Muscle of arm (tissue), 12 donors: ENCODE results near the gene LHX3. TPM values are rescaled to one million over a fixed set of nuclear protein-coding genes. Genes with fewer than 3 reads are reported as not detected.

Experiments used
- DNase-seq: peaks from one replicate; pipeline ENCODE4 v3.0.0-alpha.2; 2013
- polyA plus RNA-seq, 12 donors: library from polyadenylated mRNA; unstranded; fragments of 120-200 nt; gene quantifications; one replicate each; pipeline ENCODE4 v1.2.1, GENCODE V29; 2013; ENCODE audit not compliant: insufficient read length in 12 of 12

Gene LHX3
- polyA plus RNA-seq, 12 donors = 0.08 to 0.28 TPM; not detected in 10

DNA sequence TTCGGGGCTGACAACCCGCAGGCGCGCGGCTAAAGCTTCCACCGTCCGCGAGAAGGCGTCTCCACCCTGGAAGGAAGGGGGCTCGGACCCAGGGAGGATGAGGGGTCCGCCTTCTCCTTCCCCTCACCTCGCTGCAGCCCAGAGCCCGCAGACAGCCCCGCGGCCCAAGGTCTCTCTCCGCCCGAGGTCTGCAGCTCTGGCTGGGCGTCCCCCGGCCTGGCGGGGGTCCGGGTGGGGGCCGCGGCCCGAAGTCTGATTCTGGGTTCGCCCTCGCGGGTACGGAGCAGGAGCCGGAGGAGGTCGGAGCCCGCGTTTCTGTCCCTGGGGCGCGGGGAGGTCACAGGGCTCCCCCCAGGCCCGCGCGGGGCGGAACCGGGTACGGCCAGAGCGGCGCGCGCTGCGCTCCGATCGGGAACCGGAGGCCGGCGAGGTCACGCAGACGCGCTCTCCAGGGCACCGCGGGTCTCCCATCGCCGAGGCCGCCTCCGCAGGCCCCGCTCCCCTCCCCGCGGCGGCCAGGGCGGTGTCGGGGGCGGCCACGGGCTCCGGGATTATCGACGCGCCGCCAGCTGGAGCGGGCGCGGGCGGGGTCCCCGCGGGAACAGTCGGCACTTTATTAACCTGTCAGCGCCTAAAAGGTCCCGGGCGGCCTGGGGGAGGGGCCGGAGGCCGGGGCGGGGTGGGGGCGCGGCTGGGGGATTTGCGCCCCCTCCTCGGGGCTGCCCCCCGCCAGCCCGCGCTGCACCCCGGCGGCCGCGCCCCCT lies 11.6 kb downstream of the LHX3 start:
- no peak for DNase-seq

DNA sequence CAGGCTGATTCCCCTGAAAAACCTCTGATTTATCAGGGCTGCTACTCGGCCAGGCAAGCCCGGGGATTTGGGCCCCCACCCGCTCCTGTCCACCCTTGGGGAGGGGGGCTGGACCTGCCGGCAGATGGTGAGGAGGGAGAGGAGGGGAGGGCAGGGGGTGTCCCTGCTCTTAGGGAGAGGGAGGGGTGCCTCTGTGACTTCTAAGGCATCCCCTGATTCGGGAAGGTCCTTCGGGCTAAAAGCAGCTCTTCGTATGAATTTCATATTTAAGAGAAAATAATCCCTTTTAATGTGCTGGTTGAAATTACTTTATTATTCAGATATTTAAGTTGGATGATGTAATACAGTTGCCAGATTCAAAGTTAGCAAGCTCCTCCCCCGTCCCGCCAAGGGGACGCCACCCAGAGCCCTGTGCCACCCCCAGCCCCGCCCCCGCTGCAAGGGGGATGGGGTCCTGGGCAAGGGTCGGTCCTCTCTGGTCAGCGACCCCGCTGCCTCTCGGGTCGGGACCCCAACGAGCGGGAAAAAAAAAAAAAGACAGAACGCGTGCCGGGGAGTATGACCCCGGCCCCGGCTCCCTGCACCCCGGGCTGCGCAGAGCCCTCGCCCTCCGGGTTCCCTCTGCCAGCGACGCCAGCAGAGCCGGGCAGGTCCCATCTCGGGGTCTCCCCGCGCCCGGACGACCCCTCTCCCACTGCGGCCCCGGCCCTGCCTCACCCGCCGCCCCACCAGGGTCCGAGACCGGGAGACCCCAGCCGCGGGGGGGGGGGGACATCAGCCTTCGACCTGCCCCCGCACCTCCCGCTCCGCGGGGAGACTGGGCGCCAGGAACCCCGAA lies 12.4 kb downstream of the LHX3 start:
- no peak for DNase-seq

DNA sequence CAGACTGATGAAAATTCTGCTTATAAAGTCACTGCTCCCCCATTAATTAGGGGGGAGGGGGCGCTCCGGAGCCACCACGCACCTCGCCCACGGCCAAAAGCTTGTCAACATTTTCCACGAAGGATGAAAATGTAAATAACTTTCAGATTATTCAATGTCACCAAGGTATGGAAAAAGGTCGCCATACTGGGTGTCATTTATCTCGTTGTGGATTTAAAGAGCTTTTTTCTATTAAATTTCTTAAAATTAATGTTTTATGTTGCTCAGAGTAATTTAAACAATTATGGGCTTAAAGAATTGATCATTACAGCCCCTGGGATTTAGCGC lies 13.0 kb downstream of the LHX3 start:
- DNase-seq = no peak

DNA sequence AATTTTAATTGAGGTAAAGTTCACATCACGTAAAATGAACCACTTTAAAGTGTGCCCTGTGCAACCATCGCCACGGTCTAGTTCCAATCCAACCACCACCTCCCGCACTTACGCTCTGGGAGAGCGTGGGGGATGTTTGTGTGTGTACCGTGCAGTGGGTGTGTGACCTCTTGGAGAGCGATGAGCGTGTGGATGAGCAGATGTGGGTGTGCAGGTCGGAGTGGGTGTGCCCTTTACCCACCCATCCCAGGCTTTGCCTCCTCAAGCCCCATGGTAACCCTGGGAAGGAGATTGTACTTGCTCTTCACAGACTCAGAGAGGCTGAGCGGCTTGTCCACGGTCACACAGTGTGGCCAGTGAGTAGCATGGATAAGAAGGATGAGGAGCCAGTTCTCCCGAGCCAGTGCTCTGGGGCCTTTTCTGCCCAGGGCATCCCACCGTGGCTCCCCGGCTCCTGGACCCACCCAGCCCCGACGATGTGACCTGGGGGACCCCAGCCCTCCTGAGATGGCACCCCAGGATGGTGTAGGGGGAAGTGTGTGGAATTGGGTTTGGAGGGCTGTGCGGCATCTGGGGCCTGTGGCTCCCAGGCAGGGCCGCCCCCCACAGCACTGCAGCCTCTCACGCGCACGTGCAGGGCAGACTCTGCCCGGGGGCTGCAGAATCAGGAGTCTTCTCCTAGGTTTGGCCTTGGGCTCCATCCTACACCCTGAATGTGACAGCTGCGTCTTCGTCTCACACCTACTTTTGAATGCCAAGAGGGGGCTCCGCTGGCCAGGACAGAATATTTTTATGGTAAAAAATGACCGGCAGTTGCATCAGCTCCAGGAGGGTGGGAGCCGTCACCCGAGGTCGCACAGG lies 13.6 kb downstream of the LHX3 start:
- no peak for DNase-seq

DNA sequence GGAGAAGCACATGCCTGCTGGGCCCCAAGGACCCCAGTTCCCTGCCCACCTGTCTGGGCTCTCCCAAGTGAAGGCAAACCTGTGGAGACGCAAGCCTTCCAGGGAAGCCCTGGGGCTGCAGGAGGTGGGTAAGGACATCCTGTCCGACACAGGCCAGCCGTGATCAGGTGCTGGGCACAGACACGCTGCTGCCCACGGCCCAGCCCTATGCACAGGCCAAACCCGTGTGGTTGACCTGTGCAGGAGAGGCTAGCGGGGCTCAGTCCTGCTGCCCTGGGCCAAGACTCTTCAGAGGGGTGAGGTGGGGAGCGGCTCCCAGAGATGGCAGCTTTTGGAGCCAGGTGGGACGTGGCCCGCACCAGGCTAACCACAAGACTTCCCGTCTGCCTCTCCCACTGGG lies 14.3 kb downstream of the LHX3 start:
- DNase-seq = no peak

DNA sequence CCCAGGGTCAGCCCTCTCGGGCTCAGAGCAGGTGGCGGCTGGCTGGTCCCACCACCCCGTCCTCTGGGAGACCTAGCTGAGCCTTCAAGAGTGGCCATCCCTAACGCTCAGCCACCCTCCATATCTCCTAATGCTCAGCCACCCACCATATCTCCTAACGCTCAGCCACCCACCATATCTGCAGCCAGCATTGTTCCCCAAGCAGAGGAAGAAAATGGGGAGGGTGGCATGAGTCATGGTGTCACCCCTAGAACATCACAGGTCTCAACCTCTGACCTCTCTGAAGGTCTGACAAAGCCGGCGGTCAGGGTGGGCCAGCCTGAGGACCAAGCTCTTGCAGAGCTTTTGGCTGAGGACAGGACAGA lies 14.7 kb downstream of the LHX3 start:
- DNase-seq = no peak

DNA sequence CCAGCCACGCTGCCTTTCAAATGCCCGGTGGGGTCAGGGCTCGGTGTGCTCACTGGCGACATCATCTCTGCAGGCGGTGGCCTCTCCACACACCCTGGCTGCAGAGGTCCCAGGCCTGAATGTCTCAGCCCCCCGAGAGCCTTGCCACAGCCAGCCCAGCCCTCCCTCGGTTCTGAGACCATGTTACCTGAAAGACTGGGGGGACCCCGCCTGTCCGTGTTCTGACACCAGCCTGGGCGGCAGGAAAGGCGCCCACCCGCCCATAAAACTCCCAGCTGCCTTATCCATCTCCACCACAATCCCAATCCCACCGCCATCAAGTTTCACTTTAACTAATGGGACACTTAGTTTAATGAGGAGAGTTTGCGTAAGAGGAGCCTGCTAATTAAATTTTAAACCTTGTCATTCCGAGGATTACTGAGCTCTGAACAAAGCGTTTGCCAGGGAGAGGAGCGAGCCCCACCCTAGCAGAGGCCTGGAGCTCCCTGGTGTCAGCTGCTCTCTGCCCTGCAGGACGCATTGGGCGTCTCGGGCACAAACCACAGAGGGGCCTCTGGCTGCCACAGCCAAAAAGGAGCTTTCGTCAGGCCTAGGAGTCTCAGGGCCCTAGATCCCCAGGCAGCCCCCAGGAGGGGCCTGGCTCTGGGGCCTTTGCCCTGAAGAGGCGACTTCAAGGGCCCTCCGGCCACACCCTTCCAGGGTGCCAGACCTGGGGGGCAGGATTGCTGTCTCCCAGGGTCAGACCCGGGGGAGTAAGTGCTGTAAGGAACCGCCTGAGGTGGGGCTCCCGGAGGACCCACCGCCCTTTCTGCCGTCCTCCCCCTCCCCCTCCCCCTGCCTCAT lies 15.3 kb downstream of the LHX3 start:
- no peak for DNase-seq

DNA sequence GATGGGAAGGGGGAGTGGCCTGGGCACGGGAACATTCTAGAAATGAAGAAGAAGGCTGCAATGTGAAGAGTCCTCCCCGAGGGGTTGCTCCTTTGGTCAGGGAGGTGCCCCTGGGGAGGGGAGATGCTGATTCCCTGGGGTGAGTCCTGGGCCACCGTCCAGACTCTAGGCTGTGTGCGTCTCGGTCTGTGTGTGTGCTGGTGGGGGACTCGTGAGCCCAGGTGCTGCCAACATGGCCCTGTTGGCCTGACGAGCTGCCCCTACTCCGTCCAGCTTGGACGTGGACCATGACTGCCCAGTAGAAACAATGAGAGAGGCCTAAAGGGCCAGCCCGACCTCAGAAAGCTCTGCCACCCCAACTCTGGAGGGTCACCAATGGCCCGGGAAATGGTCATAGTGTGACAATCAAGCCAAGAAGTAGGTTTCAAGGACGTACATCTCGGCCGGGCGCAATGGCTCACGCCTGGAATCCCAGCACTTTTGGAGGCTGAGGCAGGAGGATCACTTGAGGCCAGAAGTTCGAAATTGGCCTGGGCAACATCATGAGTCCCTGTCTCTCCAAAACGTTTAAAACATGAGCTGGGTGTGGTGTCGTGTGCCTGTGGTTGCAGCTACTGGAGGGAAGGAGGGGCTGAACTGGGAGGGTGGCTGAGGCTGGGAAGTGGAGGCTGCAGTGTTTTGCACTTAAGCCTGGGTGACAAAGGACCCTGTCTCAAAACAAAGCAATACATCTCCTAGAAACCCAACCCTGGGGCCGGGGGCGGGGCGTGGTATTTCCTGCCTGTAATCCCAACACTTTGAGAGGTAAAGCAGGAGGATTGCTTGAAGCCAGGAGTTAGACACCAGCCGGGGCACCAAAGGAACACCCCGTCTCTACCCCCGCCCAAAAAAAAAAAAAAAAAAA lies 17.0 kb downstream of the LHX3 start:
- DNase-seq = no peak

DNA sequence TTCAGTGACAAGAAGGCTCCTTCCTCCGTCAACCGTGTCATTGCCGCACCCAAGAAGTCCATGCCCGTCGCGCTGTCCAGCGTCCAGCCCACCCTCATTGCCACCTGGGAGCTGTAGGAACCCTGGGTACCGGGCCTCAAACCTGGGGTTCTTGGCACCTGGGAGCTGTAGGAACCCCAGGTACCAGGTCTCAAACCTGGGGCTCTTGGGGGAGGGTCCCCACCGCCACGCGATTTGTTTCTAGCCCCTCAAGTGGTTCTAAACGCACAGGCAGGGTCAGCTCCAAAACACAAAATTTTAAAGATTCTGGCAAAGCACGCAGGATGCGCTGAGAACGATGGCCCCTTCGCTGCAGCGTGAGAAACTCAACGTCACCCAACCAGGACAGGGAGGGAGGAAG lies 17.7 kb downstream of the LHX3 start:
- DNase-seq = no peak

DNA sequence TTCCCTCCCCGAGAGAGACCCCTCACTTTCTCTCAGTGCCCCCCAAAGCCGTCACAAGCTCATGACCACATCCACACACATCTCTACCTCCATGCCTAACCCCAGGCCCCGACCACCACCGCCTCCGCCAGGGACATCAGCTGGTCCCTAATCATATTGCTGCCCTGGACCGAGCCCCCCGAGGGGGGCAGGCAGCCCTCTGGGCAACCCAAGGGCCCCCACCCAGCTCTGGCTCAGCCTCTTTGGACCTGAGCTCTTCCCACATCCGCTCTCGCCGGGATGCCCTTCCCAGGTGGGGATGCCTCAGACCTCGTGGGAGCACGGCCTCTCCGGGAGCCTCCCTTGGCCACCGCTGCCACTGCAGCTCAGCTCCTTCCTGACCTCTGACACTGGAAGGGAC lies 18.5 kb downstream of the LHX3 start:
- DNase-seq = no peak

DNA sequence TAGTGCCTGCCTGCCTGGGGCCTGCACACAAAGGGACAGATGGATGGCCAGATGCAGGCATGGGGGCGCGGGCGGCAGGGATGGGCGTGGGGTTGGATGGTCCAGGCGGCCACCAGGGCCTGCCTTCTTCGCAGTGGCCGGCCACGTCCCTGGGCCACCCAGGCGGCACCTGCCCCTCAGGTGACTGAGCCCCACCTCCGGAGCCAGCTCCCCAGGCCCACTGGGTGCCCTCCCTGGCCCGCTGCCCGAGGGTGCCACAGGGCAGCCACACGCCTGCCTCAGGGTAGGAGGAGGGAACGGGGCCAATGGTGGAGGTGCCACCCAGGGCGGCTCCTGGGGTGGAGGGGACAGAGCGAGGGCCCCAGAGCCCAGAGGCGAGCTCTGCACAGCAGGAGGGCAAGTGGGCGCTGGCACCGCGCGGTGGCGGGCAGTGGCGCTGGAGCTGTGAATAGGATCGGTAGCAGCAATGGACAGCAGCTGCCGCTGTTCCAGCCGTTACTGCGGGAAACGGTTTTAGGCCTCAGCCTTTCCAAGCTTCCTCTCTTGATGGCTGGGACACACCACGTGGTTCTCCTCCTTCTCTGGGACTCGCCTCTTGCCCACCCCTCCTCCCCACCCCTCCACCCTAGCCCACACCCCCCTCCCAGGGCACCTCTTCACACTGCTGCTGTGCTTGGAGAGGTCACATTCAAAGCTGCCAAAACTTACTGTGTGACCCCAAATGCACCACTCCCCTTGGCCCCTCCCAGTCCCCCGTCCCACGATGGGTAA lies 19.1 kb downstream of the LHX3 start:
- no peak for DNase-seq

DNA sequence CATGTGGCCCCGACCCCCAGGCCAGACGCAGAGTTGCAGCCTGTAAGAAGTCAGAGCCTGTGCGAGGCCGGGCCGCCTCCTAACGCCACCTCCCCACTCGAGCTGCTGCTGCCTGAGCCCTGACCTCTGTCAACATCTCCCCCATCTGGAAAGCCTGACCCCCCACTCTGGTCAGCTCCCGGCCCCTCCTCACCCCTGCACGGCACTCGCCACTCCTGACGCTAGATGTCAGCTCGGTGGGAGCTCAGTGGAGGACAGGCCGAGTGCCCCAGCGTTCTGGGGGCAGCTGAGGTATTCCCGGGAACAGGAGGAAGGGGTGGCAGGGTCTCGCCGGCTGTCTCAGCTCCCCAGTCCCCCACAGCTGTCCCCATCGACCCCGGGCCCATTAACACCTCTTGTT lies 19.9 kb downstream of the LHX3 start:
- no peak for DNase-seq

DNA sequence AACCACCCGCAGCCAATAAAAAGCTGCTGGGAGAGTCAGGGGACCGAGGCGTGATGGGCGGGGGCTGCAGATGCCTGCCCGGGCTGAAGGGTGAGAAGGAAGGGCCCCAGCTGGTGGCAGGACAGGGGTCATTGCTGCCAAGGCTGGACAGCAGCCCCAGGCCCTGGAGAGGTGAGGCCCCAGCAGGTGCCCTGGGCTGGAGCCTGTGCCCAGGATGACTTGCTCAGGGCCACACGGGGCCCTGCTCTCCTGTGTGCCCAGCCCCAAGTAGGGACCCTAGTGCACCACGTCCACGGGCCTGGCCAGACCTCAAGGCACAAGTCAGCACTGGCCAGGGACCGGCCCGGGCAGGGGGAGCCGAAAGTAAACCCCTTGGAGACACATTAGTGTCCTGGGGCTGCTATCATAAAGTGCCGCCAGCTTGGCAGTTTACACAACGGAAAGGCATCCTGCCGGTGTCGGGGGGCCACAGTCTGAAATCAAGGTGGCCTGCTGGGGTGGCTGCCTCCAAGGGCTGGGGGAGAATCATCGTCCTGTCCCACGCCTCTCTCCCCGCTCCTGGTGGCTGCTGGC lies 22.0 kb downstream of the LHX3 start:
- DNase-seq = no peak

DNA sequence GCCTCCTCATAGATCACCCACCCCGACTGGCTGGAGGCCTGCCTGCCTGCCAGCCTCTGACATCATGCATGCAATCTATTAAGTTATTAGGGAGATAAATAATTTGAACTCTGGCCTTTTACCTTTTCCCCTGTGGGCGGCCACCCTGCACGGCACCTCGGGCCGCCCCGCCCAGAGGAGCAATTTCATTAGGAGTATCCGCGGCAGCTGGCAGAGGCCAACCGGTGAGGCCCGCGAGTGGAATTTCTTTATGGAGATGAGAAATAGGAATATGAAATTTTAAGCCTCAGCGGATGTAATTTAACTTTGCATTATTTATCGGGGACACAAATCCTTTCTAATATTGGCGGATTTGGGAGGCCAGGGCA lies 22.5 kb downstream of the LHX3 start:
- DNase-seq = no peak

DNA sequence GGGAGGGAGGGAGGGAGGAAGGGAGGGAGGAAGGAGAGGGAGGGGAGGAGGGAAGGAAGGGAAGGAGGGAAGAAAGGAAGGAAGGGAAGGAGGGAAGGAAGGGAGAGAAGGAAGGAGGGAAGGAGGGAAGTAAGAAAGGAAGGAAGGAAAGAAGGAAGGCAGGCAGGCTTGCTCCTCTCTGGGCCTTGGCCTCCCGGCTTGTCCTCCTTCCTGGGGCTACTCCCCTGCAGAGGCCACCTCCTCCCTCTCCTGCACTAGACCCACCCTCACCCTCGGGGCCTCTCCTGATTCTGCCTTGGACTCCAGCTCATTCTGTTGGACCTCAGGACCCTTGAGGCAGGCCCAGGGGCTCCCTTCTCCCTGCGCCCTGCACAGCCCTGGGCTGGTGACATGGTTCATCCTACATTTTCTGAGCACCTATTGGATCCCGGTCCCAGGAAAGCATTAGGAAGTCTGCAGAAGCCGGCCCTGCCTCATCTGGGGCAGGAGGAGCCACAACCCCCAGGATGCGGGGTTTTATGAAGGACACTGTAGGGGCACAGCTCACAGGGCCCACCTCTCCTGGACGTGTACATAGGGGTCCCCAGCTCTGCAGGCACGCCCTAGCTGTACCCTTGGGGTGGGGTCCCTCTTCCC lies 23.0 kb downstream of the LHX3 start:
- DNase-seq = no peak

DNA sequence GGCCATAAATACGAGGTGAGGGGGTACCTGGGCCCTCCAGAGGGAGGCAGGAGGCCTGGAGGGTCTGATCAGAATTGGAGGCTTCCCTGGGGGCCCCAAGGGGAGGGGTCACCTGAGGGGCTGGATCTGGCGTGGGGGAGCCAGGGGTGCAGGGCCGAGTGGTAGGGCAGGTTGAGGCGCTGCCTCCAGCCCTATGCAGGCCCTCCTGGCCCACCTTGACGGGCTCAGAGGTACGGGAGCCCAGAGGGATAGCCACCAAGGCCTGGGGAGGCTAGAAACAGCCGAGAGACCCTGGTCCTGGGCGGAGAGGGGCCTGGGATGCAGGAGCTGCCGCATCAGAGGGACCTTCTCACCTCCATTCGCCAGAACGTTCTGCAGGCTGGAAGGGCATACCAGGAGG lies 24.3 kb downstream of the LHX3 start:
- DNase-seq = no peak

DNA sequence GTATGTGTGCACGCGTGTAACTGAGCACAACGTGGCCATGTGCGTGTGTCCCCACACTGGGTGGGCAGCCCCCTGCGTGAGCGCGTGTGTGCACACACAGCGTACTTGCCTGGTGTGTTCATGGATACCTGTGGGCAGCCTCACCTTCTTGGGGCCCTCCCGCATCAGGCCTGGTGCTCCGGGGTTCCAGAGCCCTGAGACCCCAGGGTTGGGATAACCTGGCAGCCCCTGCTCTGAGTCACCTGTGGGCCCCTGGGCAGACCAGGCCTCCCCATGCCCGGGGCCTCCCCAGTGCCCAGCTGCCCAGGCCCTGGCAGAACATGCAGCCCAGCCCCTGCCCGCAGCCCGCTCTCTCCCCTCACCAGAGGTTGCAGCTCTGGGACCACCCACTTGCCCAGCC lies 25.2 kb downstream of the LHX3 start:
- DNase-seq = no peak

DNA sequence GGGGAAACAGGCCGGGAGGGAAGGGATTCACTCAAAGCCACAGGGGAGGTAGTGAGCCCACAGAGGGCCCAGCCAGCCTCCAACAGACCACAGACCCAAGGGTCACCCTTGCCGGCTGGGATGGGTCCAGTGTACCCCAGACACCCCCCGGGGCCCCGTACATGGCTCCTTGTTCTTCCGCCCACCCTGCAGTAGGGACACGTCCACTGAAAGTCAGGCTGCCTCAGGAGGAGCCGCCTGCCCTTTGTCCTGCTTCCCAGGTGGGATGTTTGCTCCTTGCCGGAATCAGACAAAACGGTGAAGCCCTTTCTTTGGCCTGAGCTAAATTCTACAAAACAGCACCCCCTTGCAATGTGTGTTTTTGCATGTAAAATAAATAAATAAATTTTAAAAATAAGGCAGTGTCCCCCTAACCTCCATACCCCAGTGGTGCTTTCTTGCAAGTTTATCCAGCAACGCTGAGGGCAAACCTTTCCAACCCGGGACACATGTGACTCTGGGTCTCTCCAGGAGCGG lies 25.8 kb downstream of the LHX3 start:
- no peak for DNase-seq

DNA sequence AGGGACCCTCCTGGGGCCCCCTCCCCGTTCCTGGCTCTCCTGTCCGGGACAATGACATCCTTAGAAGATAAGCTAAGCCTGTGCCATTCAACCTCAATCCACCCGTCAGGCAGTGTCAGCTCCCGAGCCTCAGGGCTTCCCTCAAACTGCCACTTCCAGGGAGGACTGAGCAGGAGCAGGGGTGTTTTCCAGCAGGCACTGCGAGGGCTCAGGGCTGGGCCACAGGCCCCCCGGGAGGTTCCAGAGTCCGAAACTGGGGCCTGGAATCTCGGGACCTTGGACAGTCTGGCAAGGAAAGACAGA lies 26.2 kb downstream of the LHX3 start:
- no peak for DNase-seq
